ENCODE data around the gene FOS.

- TF ChIP-seq ZNF425 (CRISPR knock-in tag; conservative IDR thresholded peaks at IDR 0.05): no peak
- no peak for TF ChIP-seq USF2 (CRISPR knock-in tag; IDR thresholded peaks at IDR 0.05)
Observed at GRCh38 chr14:75318353-75318752, 39.7 kb downstream of the FOS start.

Measured in WTC11 (cell line).